GM12864 (cell line): ENCODE data around the gene ANKRD63.

Source experiments
- DNase-seq: peaks from one replicate; pipeline ENCODE4 v3.0.0-alpha.2; 2011; ENCODE audit warnings: low read depth
- H3K4me3 ChIP-seq: 2 replicates; pipeline ENCODE4 v1.5.1; 2011; ENCODE audit warnings: mild to moderate bottlenecking, low read depth, low read length, control low read depth
- TF ChIP-seq, protein P1 (sequence below): IDR thresholded peaks from 2 replicates; pipeline ENCODE4 v1.5.1; 2011; ENCODE audit warnings: low read depth, mild to moderate bottlenecking, moderate library complexity, low read length, control low read depth, inconsistent platforms; ENCODE audit errors: missing control alignments

The ANKRD63 gene, protein sequence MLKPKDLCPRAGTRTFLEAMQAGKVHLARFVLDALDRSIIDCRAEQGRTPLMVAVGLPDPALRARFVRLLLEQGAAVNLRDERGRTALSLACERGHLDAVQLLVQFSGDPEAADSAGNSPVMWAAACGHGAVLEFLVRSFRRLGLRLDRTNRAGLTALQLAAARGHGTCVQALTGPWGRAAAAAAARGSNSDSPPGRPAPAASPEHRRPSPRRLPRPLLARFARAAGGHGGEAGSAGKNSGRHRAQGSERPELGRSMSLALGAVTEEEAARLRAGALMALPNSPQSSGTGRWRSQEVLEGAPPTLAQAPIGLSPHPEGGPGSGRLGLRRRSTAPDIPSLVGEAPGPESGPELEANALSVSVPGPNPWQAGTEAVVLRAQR

DNA sequence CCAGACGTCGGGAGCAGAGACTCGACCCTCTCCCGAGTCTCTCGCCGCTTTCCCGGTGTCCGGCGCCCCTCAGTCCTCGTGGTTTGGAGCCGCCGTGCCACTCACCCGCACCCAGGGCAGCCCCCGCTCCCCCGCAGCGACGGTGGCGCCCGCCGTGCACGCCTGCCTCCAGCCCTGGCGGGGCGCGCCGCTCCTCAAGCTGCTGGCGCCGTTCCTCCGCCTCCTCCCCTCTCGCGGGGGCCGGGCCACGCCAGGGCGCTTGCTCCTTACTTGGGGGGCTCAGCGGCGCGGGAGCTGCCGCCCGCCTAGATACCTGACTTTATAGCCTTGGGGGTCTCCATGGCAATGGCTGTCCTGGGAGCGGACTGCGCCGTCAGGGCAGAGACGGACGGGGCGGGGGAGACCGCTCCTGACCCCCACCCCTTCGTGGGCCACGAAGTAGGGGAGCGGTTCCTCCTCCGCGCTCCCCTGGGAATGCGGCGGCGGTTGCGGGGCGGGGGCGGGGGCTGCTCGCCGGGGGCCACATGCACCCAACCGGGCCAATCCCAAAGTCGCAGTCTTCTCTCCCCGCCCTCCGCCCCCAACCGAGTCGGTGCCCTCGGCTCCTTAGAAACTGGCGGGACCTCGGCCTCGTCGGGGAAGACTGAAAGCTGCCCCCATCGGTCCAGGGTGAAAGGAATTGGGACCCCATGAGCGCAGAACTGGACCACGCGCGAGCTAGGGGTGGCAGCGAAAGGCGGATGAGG is at the start of gene ANKRD63:
ANKRD63 (minus strand) TSS at position 196 of the 746 bp plus-strand sequence. CDS start 478 bp downstream, outside the sequence.
- TF ChIP-seq, protein P1, sequence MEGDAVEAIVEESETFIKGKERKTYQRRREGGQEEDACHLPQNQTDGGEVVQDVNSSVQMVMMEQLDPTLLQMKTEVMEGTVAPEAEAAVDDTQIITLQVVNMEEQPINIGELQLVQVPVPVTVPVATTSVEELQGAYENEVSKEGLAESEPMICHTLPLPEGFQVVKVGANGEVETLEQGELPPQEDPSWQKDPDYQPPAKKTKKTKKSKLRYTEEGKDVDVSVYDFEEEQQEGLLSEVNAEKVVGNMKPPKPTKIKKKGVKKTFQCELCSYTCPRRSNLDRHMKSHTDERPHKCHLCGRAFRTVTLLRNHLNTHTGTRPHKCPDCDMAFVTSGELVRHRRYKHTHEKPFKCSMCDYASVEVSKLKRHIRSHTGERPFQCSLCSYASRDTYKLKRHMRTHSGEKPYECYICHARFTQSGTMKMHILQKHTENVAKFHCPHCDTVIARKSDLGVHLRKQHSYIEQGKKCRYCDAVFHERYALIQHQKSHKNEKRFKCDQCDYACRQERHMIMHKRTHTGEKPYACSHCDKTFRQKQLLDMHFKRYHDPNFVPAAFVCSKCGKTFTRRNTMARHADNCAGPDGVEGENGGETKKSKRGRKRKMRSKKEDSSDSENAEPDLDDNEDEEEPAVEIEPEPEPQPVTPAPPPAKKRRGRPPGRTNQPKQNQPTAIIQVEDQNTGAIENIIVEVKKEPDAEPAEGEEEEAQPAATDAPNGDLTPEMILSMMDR = no peak
- peak within 1 kb of the TSS; percentile 51 for H3K4me3 ChIP-seq
- DNase-seq = no peak

DNA sequence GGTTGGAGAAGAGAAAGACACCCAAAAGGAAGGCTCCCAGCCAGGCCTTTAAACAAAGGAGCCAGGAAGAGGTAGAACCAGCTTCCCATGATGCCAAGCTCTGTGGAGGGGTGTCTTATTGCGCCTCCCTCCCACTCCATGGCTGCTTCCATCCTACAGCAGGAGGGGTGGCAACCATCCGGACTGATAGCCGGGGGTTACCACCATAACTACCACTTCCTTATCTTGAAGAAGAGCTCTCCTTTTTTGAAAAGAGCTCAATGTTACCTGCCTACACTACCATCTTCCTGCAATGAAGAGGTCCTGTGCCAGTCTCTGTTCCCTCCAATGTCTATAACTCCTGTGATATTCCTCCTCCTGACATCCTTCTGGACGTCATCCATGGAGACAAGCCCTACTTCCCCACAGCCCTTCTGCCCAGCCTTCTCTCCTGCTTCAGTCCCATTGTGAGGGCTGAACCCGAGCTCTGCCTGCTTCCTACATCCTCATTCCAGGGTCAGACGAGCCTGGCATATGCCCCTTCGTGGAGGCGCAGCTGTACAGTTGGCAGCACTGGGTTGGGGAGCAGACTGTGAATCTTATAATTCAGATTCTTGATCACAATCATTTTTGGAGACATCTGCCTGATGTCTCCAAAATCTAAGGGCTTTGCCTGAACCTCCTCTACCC is 49.4 kb upstream of the ANKRD63 start:
- TF ChIP-seq, protein P1 = no peak
- H3K4me3 ChIP-seq = no peak overlapping the region
- no peak for DNase-seq

DNA sequence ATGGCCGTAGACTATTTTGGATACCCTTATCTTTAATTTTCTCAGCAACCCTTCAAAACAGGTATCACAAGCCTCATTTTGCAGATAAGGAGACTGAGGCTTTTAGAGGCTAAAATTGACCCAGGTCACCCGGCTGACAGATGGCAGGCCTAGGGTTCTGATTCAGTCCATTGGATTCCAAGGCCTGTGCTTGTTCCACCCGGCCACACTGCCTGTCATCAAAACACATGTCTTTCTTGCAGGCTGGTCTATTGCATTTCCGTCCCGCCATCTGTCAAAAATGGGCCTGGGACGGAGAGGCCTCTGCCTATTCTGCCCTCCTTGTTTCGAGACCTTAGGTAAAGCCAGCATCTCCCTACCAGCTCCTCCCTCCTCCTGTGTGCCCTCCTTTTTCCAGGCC is 48.8 kb upstream of the ANKRD63 start:
- H3K4me3 ChIP-seq = no peak overlapping the region
- no peak for DNase-seq
- TF ChIP-seq, protein P1 = no peak

DNA sequence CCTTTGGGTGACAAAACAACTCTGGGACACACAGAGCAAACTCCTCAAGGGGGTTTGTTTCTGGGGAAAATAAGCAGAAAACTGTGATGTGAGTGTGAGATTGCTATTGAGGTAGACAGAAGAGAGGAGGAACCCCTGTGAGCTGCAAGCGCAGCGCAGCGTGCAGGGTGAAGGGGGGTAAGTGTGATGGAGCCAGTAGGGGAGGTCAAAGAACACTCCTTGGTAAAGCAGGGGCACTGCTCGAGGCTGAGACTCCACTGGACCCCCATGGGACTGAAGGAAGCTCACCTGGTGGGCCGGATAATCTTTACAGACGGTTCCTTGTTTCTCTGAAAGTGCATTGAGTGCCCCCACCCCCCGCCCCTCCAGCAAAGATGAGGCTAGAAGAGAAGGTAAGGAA is 48.2 kb upstream of the ANKRD63 start:
- no peak for DNase-seq
- TF ChIP-seq, protein P1 = no peak
- no peak overlapping the region for H3K4me3 ChIP-seq

DNA sequence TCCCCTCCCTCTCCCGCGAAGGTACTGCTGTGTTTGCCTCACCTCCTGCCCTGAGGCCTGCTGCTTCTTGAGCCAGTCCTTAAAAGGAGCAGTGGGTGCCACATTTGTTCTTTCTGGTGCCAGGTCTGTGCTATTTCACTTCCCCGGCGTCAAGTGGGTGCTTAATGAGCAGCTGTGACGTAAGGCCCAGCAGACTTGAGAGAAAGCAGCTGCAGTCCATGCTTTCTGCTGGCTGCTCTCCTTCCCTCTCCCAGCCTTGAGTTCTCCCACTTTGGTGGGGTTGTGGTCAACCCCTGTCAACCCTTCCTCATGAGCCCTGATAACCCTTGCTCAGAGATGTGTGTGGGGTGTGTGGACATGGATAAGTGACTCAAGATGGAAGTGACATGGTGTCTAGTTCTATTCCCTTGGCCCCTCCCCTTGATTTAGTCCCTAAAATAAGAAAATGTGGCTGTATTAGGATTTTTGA is 47.5 kb upstream of the ANKRD63 start:
- no peak overlapping the region for H3K4me3 ChIP-seq
- DNase-seq = no peak
- TF ChIP-seq, protein P1 = no peak

DNA sequence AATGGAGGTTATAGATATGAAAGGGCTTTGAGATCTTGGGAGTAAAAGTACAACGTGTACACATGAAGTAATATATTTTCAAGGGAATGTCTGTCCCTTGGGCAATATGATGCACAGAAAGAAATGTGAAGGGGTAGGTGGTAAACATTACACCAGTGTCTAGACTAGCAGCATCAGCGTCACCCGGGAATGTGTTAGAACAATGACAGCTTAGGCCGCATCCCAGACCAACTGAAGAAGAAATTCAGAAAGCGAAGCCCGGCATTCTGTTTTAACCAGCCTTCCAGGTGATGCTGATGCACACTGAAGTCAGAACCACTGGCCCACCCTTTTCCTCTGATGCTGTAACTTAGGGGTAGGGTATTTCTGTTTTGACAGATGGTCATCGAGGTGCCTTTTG is 46.9 kb upstream of the ANKRD63 start:
- DNase-seq = no peak
- H3K4me3 ChIP-seq = no peak overlapping the region
- TF ChIP-seq, protein P1 = no peak
